GM18867 (cell line): ENCODE results near the gene CHST8.
"Not testable (repeated sequence)": the region's sequence is repeated elsewhere in the genome, so short reads cannot be mapped to it uniquely, and the experiment has no call there.

ENCODE experiments used
- ATAC-seq: cut with Tn5 transposase; IDR thresholded peaks from one replicate; pipeline ENCODE4 v1.9.1; 2021; ENCODE audit warnings: mild to moderate bottlenecking, moderate library complexity; ENCODE audit not compliant: unreplicated experiment

CHST8 gene

DNA sequence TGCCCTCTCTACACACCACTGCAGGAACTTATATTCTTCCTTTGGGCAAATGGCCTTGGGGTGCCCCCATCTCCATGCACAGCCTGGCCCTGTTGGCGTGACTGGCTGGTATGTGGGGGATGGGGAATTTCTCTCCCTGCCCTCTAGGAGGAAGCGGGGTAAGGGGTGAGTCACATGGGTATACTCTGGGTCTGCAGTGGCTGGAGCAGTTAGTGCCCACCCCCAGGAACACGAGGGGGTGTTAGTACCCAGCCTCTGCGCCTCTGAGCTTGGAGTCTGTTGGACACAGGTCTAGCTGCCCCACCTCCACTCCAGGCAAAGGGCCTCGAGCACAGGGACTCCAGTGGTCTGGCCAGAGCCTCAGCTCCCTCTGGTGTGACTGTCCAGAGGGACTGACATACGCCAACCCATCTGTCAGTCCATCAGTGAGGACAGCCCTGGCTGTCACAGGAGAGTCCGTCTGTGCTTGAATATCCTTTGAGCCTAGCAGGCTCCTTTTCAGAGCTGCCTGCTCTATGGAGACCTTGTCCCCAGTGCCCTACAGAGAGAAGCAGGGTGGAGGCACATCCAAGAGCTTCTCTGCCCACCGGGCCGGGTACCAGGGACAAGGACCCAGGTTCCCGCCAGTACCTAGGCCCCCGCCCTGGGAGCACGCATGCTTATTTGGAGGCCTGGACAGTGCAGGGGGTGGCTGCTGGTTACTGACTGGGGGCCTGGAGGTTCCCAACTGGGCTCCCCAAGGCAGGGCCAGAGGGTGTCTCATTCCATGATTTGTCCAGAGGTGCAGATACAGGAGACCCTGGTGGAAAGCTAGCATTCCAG, 66.6 kb downstream of the CHST8 start:
- ATAC-seq = no peak

DNA sequence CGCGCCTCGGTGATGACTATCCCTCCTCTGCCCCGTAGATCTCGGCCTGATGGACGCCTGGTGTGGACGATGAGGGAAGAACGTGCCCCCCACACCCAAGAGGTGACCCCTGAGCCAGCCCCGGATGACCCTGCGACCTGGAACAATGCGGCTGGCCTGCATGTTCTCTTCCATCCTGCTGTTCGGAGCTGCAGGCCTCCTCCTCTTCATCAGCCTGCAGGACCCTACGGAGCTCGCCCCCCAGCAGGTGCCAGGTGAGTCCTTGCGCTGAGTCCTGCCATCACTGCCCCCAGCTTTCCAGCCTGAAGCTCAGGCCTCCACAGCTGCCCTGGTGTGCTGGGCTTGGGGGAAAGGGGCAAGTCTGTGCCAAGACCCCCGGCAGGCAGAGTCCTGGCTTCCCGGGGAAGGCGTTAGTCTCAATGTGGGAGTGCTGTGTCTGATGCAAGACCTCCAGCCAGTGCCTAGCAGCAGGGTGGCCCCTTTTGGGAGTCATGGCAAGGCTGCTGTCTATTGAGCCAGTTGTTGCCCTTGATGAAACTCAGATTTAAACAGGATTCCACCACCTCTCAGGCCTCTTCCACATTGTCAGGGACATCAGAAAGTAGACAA, 67.5 kb downstream of the CHST8 start:
- ATAC-seq = no peak

DNA sequence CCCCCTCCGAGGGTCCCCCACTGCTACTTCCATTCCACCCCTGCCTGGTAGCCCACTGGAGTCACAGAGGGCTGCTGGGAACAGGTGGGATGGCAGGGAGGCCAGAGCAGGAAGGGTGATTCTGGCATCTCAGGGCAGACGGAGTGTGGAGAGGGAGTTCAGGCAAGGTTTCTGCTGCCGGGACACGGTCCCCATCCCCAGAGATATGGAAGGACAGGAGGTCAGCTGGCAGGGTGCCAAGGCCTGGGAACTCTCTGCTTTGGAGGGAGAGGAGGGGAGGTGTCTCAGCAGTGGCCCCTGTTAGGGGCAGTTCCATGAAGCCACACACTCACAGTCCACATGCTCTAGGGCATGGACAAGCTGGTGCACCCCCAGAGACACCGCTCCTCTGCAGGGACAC, 68.1 kb downstream of the CHST8 start:
- ATAC-seq = no peak

DNA sequence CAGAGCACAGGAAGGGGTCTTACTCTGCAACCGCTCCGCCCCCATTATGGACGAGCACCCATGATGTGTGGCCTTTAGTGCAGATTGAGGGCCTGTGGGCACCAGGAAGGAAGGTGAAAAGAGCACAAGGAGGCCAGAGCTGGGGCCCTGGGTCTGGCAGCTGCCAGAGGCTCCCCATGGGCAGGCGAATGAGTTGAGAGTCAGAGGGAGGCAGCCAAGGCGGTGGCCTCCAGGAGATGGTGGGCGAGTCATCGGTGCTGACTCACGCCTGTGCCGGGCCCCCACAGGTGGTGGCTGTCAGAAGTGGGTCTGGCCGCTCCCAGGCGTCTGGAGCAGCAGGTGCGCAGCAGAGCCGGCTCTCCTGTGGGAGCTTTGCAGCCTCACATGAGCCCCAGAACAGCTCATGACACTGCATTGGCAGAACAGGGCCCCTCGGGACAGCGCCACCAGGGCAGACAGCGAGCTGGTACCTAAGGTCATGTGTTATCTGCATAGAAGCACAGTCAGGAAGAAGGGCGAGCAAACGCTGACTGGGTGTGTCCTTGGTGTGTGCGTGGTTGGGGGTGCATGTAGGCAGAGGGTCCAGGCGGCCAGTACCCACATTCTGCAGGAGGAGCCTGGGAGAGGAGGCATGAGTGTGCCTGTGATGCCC, 68.8 kb downstream of the CHST8 start:
- ATAC-seq = no peak

DNA sequence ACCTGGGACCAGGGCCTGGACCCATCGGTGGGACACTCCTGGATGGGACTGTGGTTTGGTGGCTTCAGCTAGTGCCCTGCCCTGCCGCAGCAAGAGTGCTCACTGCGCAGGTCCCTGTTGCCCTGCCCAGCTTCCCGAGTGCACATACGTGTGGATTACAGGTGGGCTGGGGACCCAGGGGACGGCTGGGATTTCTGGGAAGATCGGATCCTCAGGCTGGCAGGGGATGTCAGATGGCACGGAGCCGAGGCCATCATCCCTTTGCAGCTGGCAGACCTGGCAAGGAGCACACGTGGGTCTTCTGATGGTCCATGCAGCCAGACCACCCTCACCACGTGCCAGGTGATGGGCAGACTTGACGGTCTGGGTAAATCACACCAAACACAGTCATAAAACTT, 69.3 kb downstream of the CHST8 start:
- no peak for ATAC-seq

DNA sequence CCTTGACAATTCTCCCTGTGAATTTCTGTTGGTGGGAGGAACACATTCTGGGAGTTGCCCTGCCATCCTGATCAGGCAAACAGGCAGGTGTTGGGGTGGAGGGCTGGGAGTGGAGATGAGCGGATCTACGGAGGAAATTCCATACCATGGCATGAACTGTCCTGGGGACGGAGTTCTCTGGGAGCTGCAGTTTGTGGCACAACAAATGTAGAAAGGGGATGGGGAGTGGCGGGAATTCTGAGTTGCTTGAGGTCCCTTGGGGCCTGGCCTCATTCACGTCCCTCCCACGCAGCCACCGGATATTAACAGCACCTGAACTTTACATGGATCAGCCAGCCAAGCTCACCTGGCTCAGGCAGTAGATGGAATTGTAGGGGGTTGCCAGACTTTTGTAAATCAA, 70.0 kb downstream of the CHST8 start:
- ATAC-seq = no peak

DNA sequence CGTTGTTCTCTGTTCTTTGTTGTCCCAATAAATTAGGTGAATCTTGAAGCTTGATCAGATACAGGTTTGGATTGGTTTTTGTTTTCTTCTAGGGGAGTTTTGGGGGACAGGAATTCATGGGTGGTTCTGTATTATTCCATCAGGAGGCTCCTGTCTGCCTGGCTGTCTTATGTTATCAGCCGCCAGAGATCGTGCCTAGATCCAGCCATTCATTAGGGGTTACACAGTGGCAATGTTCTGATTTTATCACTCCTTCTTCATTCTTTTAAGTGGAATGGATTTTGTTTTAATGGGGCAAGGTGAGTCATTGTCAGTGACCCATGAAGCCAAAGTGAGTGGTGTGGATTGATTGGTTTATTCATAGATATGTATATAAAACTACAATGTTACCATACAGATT, 71.9 kb downstream of the CHST8 start:
- no peak for ATAC-seq

DNA sequence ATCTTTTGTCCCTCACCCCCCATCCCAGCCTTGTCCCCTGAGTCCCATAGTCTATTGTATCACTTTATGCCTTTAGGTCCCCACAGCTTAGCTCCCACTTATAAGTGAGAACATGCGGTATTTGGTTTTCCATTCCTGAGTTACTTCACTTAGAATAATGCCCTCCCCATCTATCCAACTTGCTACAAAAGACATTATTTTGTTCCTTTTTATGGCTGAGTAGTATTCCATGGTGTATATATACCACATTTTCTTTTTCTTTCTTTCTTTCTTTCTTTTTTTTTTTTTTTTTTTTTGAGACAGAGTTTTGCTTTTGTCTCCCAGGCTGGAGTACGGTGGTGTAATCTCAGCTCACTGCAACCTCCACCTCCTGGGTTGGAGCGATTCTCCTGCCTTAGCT, 73.8 kb downstream of the CHST8 start:
- not testable (repeated sequence) for ATAC-seq

DNA sequence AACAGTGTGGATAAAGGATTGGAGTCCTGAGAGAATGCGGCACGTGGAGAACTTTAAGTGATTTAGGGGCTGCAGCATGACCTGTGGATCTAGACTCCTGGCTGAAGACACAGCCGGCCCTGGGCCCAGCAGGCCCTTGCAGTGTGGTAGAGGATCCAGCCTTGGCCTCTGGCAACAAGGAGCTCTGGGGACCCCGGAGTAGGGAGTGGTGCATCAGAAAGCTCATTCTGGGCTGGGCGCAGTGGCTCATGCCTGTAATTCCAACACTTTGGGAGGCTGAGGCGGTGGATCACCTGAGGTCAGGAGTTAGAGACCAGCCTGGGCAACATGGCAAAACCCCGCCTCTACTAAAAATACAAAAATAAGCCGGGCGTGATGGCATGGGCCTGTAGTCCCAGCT, 76.0 kb downstream of the CHST8 start:
- no peak for ATAC-seq

DNA sequence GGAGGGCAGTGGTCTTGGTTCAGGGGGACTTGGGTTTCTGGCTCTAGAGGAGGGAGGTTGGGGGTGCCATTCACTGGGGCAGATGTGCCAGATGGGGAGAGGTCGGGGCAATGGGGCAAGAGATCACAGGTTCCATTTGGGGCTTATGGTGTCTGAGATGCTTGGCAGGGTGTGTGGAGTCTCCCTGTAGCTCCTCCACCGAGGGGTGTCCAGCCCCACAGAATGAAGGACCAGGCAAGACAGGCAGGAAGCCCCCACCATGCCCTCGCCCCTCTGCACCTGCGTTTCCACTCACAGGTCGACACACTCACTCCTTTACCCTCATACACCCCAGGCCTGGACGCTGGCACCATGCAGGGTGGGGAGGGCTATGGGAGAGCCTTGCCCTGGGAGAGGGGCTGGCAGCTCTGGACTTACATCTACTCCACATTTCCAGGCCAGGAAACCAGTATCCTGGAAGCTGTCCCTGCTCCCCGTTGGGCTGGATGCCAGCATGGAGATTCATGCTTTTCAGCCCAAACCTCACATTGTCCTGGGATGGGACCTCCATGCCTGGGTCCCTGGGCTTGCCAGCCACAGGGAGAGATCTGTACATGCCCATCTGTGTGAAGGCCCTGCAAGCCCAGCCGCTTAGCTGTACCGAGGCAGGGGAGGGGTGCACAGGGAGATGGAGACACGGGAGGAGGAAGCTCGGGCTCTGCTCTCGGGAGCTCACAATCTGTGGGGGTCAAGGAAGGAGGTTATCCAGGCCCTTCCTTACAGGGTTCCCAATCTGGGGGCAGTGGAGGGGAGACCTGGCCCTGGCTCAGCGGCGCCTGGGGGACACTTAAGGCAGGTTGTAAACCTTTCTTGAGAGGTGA, 77.1 kb downstream of the CHST8 start:
- ATAC-seq = no peak

DNA sequence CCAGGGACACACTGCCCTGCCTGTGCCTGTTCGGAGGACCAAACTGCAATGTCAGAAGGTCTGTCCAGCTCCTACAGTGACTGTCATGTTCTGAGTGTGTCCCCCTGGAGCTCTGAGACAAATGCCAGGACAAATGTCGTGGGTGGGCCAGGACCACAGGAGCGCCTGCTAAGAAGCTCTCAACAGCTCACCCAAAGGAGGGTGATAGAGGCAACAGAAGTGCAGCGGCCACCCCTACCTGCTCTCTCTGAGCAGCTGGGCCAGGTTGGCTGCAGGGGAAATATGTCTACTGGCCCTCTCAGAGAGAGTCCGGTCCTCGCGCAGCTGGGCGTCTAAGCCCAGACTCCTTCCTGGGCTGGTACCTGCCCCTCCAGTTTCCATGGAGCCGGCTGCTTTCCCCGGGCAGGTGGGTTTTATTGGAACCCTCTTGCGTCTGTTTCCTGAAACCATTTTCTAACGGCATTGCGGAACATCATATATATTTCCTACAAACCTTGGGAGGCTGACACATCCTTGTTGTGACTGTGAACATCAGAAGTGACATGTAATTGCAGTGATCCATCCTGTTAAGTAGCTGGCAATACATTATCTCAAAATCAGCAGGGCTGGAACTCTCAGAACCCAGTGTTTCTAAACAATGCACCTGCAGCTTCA, 78.1 kb downstream of the CHST8 start:
- ATAC-seq = no peak

DNA sequence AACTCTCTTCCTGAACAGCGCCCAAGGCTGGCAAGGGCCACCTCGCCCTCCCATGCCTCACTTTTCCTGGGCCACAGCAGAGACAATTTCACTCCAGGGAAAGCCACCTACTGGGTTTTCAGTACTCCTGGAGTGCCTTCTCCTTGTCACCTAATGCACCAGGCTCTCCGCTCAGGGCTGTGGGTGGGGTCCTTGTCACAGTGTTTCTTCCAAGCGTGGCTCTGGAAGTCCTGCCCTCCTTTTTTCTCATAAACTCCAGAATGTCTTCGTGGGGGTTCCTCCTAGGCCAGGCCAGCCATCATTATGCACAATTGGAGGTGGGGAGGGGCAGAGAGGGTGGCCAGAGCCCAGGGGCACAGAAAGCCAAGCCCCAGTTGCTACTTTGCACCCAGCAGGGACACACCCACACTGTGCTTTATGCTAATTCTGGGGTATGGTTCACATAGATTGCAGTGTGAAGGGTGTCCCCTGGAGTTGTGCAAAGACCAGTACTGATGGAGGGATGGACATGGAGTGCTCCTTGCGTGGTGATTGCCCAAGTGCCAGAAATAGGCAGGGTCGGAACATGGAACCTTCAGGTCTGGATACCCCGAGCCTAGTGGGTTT, 78.8 kb downstream of the CHST8 start:
- no peak for ATAC-seq

DNA sequence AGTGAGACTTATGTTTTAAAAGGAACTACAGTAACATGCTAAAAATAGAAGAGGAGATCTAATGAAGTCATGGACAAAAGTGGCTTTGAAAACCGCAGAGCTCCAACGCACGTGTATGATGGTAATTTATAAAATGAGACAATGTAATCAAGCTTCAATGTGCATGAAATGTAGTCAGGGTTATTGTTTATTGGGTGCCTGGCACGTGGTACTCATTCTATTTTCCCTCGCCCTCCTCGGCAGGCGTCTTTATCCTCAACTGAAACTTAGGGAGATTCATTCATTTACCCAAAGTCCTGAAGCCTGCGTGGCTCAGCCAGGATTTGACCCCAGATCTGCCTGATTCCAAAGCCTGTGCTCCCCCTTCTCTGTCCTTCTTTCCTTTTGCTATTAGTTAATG, 79.8 kb downstream of the CHST8 start:
- ATAC-seq = no peak

DNA sequence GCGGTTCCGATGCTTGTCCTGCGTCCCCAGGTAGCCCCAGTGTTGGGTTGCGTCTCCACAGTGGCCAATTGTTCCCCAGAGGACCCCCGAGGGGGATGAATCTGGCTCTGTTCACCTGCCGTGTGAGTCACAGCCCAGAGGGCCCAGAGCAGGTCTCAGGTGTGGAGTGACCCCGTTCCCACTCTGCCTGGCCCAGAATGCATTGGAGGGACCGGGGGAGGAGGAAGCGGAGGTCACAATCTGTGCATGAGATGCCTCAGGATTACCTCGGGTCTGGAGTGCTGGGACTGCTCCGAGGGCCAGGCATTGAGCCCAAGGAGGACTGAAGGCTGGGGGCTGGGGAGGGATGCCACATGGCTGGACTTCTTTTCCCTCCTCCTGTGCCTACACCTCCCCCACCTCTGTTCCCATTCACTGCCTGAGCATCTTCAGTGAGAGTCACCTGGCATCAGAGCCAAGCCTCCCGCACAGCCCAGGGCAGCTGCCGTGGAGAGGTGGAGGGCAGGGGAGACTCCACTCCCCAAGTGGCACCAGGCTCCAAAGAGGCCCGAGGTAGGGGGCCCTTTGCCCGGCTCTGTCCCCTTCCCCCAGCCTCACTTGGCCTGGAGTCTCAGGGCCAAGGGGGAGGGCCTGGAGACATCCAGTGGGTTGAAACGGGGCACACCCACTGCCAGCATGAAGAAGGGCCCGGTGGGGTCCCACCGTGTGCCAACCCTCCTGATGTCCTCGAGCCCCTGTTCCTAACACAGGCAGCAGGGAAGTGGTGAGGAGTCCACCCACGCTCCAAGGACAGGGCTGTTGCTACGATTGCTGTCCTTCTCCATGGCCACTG, 81.1 kb downstream of the CHST8 start:
- no peak for ATAC-seq

DNA sequence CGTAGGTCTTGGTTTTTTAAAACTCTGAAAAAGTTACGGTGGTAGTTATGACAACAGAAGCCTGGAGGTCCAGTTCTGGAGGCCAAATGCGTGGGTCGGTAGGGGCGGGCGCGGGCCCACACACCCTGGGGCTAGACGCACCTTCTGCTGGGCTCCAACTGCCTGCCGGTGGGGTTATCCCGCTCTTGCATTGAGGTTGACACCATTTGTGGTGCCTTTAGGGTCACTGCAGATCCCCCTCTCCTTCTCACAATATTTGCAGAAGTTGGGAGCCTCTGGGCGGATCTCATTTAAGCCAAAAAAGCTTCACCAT, 81.6 kb downstream of the CHST8 start:
- no peak for ATAC-seq

DNA sequence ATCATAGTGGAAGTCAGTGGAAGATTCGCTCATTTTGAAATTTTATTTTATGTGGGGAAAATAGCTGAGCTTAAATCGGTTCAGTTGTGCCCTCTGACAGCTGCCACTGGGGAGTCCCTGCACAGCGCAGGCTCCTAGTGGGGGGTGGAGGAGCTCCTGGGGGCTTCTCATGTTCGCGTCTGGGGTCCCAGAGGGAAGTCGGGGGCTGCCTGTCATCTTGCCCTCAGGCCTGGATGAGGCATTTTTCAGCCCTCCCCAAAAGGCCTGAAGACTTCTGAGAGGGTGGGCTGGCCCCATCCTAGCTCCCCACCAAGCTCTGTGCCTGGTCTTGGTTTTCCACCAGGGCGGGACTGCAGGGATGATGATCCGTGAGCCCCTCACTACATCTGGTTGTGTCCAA, 82.1 kb downstream of the CHST8 start:
- no peak for ATAC-seq

DNA sequence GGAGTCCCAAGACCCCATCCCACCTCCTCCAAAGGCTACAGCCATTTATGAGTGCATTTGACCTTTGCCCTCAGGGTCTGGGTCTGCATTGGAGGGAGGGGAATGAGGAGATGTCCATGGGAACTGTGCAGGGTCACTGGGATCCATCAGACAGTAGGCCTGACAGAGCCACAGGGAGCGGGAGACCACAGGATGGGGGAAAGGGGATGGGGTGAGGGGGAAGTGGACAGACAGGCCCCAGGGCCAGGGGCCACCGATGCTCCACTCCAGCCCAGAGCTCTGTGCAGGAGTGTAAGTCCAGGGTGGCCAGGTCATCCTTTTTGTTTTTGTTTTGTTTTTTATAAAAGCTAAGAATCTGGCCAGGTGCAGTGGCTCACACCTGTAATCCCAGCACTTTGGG, 82.5 kb downstream of the CHST8 start:
- no peak for ATAC-seq

DNA sequence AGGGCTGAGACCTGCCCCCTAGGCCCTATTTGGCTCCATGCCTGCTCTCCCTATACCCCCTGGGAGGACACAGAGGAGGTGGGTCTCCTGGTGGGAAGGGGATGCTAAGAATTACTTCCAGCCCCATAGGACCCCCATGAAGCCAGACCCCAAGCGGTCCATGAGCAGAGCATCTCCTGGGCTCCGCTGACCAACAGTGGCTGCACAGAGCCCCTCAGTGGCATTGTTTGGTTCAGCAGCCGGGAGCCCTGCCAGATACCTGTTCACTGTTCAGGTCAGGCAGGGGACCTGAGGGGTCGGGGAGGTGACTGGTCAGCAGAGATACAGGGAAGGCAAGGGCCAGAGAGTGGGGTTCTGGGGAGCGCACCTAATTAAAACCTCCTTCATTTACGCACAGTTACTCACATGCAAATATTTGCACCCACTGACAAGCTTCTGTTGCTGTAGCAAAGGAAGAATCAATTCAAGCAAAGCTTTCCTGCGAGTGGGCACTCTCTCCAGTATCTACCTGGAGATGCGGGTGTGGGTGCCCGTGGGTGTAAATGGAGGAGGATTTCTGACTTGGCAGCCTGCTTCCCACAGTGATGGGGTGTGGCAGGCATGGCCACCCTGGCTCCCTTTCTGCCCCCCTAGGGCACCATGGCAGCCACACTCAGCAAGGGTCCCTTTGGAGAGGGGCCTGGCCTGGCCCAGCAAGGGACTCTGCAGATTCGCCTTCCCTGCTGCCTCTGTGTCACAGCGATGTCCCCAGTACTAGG, 83.5 kb downstream of the CHST8 start:
- ATAC-seq = no peak

DNA sequence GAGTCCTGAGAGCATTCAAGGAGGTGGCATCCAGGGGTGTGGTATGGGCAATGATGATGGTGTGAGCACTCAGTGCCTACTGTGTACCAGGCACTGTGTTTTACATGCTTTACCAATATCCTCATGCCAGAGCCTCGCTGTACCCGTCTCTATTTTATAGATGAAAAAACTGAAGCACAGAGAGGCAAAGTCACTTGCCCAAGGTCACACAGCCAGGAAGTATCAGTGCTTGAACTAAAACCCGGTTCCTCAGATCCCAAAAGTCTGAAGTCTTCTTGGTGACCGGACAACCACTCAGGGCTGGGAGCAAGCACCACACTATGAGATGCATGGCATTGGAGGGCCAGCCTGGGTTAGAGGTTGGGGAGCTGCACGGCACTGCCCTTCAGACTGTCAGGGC, 84.1 kb downstream of the CHST8 start:
- ATAC-seq = no peak
